GM12878 (cell line): Measurements from ENCODE around the gene IPMK.

Experiments
- CTCF ChIP-seq, 3 experiments: IDR thresholded peaks in 2 of 3; conservative IDR thresholded peaks in 1 of 3; 2 replicates each; pipeline ENCODE4 v1.5.1; 2011; ENCODE audit warnings: low read depth in 3 of 3, low read length in 3 of 3, mild to moderate bottlenecking in 3 of 3, control low read depth in 2 of 3, moderate library complexity in 2 of 3, inconsistent platforms in 1 of 3, mixed read lengths in 1 of 3; ENCODE audit not compliant: control insufficient read depth in 2 of 3, insufficient read depth in 1 of 3; ENCODE audit errors: extremely low read depth in 1 of 3
- FOS ChIP-seq: IDR thresholded peaks from 3 replicates; pipeline ENCODE4 v1.6.1; 2011; ENCODE audit warnings: borderline replicate concordance; ENCODE audit not compliant: insufficient read length; ENCODE audit errors: extremely low read depth
- KDM1A ChIP-seq: fragments of 200-600 bp; sonication (generic); IDR thresholded peaks from 2 replicates; pipeline ENCODE4 v1.6.1; 2016; ENCODE audit warnings: borderline replicate concordance
- MEF2A ChIP-seq: IDR thresholded peaks from 2 replicates; pipeline ENCODE4 v1.6.1; 2011; ENCODE audit warnings: low read depth, mild to moderate bottlenecking, low read length, moderate library complexity; ENCODE audit not compliant: insufficient read depth
- NKRF ChIP-seq: fragments of 450-650 bp; conservative IDR thresholded peaks from 2 replicates; pipeline ENCODE4 v1.6.1; 2017; ENCODE audit warnings: mild to moderate bottlenecking, moderate library complexity
- NR2C1 ChIP-seq: fragments of 450-650 bp; IDR thresholded peaks from 2 replicates; pipeline ENCODE4 v1.6.1; 2017; ENCODE audit warnings: antibody characterized with exemption, mild to moderate bottlenecking, moderate library complexity
- POLR2A ChIP-seq: IDR thresholded peaks from 2 replicates; pipeline ENCODE4 v1.6.1; 2011; ENCODE audit warnings: low read depth, mild to moderate bottlenecking, low read length
- POLR2AphosphoS5 ChIP-seq: IDR thresholded peaks from 2 replicates; pipeline ENCODE4 v1.6.1; 2011; ENCODE audit warnings: mild to moderate bottlenecking, low read length, inconsistent platforms
- RCOR1 ChIP-seq: conservative IDR thresholded peaks from 2 replicates; pipeline ENCODE4 v1.6.1; 2012; ENCODE audit warnings: low read depth, low read length, improper control_type of control experiment
- REST ChIP-seq: IDR thresholded peaks from 2 replicates; pipeline ENCODE4 v1.6.1; 2012; ENCODE audit warnings: mild to moderate bottlenecking, low read depth, low read length
- TCF12 ChIP-seq: IDR thresholded peaks from 2 replicates; pipeline ENCODE4 v1.6.1; 2011; ENCODE audit warnings: low read depth, mild to moderate bottlenecking, low read length
- ZNF274 ChIP-seq: IDR thresholded peaks from one replicate; pipeline ENCODE4 v1.8.0; 2011; ENCODE audit not compliant: insufficient read length, insufficient read depth
- TF ChIP-seq, protein P1 (sequence below): IDR thresholded peaks from 2 replicates; pipeline ENCODE4 v1.6.1; 2011; ENCODE audit warnings: low read depth, low read length, improper control_type of control experiment, borderline replicate concordance

DNA sequence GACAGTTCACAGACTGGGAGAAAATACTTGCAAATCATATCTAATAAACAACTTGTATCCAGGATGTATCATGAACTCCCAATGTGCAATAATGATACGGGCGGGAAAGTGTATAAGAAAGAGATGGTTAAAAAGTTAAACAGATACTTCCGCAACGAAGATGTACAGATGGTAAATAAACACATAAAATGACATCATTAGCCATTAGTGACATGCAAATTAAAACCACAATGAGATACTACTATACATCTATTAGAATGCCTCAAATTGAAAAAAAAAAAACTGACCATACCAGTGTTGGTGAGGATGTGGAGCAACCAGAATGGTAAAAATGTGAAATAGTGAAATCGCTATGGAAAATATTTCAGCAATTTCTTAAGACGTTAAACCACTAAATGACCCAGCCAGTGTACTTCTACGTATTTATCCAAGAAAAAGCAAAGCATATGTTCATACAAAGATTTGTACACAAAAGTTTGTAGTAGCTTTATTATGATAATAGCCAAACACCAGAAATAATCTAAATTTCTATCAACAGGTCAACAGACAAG is 83.5 kb downstream of the IPMK start:
- no peak for TF ChIP-seq FOS
- no peak for TF ChIP-seq REST
- TF ChIP-seq, protein P1, sequence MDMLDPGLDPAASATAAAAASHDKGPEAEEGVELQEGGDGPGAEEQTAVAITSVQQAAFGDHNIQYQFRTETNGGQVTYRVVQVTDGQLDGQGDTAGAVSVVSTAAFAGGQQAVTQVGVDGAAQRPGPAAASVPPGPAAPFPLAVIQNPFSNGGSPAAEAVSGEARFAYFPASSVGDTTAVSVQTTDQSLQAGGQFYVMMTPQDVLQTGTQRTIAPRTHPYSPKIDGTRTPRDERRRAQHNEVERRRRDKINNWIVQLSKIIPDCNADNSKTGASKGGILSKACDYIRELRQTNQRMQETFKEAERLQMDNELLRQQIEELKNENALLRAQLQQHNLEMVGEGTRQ = no peak
- TF ChIP-seq CTCF (IDR thresholded peaks at IDR 0.05 in 2 of 3, conservative IDR thresholded peaks at IDR 0.05 in 1 of 3; ENCODE audit: control insufficient read depth in 2 of 3, extremely low read depth in 1 of 3, insufficient read depth in 1 of 3, low read depth in 3 of 3, low read length in 3 of 3) = no peak
- no peak for TF ChIP-seq POLR2AphosphoS5
- TF ChIP-seq RCOR1 = no peak
- TF ChIP-seq KDM1A = no peak
- TF ChIP-seq NKRF = no peak
- no peak for TF ChIP-seq ZNF274
- no peak for TF ChIP-seq TCF12
- no peak for TF ChIP-seq MEF2A
- TF ChIP-seq POLR2A = no peak
- no peak for TF ChIP-seq NR2C1
